Measurements from ENCODE around the gene MOXD1.
"Not testable (repeated sequence)": the region's sequence is repeated elsewhere in the genome, so short reads cannot be mapped to it uniquely, and the experiment has no call there.

The MOXD1 gene

DNA sequence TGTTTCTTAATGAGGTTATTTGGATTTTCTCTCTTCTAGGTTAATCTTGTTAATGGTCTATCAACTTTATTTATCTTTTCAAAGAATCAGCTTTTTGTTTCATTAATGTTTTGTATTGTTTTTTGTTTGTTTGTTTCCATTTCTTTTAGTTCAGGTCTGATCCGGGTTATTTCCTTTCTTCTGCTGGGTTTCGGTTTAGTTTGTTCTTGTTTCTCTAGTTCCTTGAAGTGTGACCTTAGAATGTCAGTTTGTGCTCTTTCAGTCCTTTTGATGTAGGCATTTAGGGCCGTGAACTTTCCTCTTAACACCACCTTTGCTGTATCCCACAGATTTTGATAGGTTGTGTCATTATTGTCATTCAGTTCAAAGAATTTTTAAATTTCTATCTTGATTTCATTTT, 49.3 kb downstream of the MOXD1 start:
- H3K9me3 ChIP-seq (ENCODE audit: control insufficient read depth in 2 of 2, low read length in 2 of 2); H3K27me3 ChIP-seq (ENCODE audit: control insufficient read depth in 1 of 2, insufficient read depth in 2 of 2, low read length in 2 of 2): not testable (repeated sequence)

DNA sequence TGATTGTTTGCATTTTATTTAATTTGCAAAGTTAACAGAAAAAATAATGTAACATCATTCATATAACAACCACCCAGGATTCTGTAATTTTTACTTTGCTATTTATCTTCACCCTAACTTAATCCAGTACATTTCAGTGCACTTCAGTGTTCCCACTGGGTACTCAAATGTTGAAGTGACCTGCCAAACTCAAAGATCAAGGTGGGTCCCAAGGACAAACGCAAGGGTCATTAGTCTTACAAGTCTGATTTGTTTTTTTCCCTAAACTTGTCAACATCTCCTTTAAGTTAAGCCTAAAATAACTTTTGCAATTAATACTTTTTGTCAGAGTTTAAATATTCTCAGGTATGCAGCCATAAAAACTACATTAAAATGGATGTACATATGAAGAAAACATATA, 53.0 kb downstream of the MOXD1 start:
- H3K4me3 ChIP-seq (ENCODE audit: low read length in 2 of 2) = no peak overlapping the region
- no peaks in the 10 kb centered on the region for H3K27me3 ChIP-seq (ENCODE audit: control insufficient read depth in 1 of 2, insufficient read depth in 2 of 2, low read length in 2 of 2)
- no peak overlapping the region for H3K27ac ChIP-seq (ENCODE audit: low read length)
- H3K36me3 ChIP-seq (ENCODE audit: control insufficient read depth in 2 of 2, insufficient read depth in 2 of 2, low read length in 2 of 2) = no peaks in the 10 kb centered on the region
- H3K4me1 ChIP-seq (ENCODE audit: control insufficient read depth, insufficient read depth, low read length) = no peaks in the 10 kb centered on the region
- H3K9me3 ChIP-seq (ENCODE audit: control insufficient read depth in 2 of 2, low read length in 2 of 2) = peaks cover 0 to 3% of the 10 kb centered on the region in 2 donors
- no peak overlapping the region for H3K9ac ChIP-seq (ENCODE audit: low read length in 2 of 2)

More for the DNA sequence above, 49.3 kb downstream of the MOXD1 start:
- H3K4me3 ChIP-seq (ENCODE audit: low read length in 2 of 2); H3K4me1 ChIP-seq (ENCODE audit: control insufficient read depth, insufficient read depth, low read length); H3K27ac ChIP-seq (ENCODE audit: low read length); H3K9ac ChIP-seq (ENCODE audit: low read length in 2 of 2); H3K36me3 ChIP-seq (ENCODE audit: control insufficient read depth in 2 of 2, insufficient read depth in 2 of 2, low read length in 2 of 2): not testable (repeated sequence)

DNA sequence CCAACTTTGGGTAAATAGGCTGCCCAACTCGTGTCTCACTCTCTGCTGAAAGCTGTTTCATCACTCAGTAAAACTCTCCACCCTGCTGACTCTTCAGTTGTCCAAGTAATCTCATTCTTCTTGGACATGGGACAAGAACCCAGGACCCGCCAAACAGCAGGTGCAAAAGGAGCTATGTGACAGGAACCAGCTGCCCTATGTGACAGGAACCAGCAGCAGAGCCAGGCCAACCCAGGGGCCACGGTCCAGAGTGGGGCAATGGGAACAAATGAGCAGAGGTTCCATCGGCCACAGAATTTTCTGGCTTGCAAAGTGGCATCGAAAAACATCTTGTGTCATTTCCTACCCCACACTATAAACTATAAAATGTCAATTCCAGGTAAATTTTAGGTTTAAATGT, 56.5 kb downstream of the MOXD1 start:
- Histone ChIP-seq H3K27me3 (ENCODE audit: control insufficient read depth in 1 of 2, insufficient read depth in 2 of 2, low read length in 2 of 2) (no peaks in the 10 kb centered on the region), H3K4me3 (ENCODE audit: low read length in 2 of 2) (no peak overlapping the region), H3K9ac (ENCODE audit: low read length in 2 of 2) (no peak overlapping the region)

DNA sequence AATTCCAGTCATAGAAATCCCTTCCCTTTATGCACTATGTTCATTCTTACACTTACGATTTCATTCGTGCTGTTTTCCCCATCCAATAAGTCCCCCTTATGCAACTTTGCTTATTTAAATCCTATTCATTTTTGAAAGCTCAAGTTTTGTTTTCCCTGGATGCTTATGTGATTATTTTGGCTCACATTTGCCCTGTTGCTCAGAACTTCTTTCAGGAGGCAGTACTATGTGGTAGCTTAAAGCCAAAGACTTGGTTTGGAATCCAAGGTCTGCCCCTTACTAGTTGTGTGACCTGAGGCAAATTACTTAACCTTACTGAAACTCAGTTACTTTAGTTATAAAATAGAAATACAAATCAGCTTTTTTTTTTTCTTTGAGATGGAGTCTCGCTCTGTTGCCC, 59.6 kb downstream of the MOXD1 start:
- Histone ChIP-seq H3K9ac (ENCODE audit: low read length in 2 of 2) (no peak overlapping the region), H3K4me3 (ENCODE audit: low read length in 2 of 2) (no peak overlapping the region), H3K27me3 (ENCODE audit: control insufficient read depth in 1 of 2, insufficient read depth in 2 of 2, low read length in 2 of 2) (no peaks in the 10 kb centered on the region), H3K4me1 (ENCODE audit: control insufficient read depth, insufficient read depth, low read length) (no peaks in the 10 kb centered on the region), H3K36me3 (ENCODE audit: control insufficient read depth in 2 of 2, insufficient read depth in 2 of 2, low read length in 2 of 2) (no peaks in the 10 kb centered on the region), H3K27ac (ENCODE audit: low read length) (no peak overlapping the region), H3K9me3 (ENCODE audit: control insufficient read depth in 2 of 2, low read length in 2 of 2) (peaks cover 0 to 3% of the 10 kb centered on the region in 2 donors)

More for the DNA sequence above, 56.5 kb downstream of the MOXD1 start:
- no peak overlapping the region for H3K27ac ChIP-seq (ENCODE audit: low read length)
- H3K36me3 ChIP-seq (ENCODE audit: control insufficient read depth in 2 of 2, insufficient read depth in 2 of 2, low read length in 2 of 2) = no peaks in the 10 kb centered on the region
- H3K9me3 ChIP-seq (ENCODE audit: control insufficient read depth in 2 of 2, low read length in 2 of 2) = peaks cover 0 to 3% of the 10 kb centered on the region in 2 donors
- no peaks in the 10 kb centered on the region for H3K4me1 ChIP-seq (ENCODE audit: control insufficient read depth, insufficient read depth, low read length)

DNA sequence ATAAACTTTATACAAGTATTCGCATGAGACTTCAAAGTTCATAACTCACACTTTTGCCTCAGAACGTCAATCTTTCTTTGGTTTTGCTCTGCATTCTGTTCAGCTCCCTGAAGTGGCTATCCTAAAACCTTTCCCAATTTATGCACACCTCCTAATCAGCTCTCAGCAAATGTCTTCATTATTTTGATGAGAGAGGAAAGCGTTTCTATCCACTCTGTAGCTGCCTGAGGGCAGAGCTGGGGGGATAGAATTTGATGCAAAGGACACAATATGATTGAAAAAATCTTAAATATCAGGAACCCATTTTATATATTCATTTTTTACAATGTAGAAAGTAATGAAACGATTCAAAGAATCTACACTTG, 66.8 kb downstream of the MOXD1 start:
- Histone ChIP-seq H3K4me3 (ENCODE audit: low read length in 2 of 2) (no peak overlapping the region), H3K9me3 (ENCODE audit: control insufficient read depth in 2 of 2, low read length in 2 of 2) (no peaks in the 10 kb centered on the region), H3K27ac (ENCODE audit: low read length) (no peak overlapping the region), H3K9ac (ENCODE audit: low read length in 2 of 2) (no peak overlapping the region), H3K27me3 (ENCODE audit: control insufficient read depth in 1 of 2, insufficient read depth in 2 of 2, low read length in 2 of 2) (no peaks in the 10 kb centered on the region), H3K36me3 (ENCODE audit: control insufficient read depth in 2 of 2, insufficient read depth in 2 of 2, low read length in 2 of 2) (no peaks in the 10 kb centered on the region), H3K4me1 (ENCODE audit: control insufficient read depth, insufficient read depth, low read length) (no peaks in the 10 kb centered on the region)

DNA sequence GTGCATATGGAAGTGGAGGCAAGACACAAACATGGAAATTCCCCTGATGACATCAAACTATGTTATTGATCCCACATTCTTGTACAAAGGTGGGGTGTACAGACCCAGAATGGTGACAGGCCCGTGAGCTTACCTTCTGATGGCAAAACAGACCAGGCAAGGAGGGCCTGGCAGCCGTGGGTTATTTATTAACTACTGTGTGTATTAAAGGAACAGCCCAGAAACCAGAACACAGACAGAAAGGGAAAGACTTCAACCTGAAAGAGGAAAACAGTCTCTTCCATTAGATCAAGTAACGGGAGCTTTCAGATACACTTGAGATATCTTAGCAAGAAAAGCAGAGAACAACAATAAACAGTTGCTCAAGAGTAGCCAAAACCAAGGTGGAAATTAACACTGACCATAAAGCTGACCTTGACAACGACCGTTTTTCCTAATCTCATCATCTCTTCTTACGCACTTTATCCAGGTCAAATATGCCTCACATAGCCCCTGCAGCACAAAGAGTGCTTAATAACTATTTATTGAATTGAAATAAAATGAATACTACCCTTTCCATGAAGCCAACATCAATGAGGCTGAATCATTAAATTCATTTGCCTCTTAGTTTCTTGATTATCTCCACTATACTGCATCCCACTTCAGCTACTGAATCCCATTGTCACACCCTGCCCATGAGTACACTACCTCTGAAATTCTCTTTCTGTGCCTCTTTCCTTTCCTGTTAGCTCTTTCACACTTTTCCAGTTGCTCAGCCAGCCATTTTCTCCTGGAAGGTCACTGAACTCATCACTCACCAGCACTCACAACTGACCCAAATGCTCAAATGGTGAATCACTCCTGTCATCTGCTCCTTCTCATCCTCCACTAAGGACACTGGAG, 67.4 kb downstream of the MOXD1 start:
- H3K9me3 ChIP-seq (ENCODE audit: control insufficient read depth in 2 of 2, low read length in 2 of 2) = no peaks in the 10 kb centered on the region
- no peaks in the 10 kb centered on the region for H3K4me1 ChIP-seq (ENCODE audit: control insufficient read depth, insufficient read depth, low read length)
- H3K27me3 ChIP-seq (ENCODE audit: control insufficient read depth in 1 of 2, insufficient read depth in 2 of 2, low read length in 2 of 2) = no peaks in the 10 kb centered on the region
- H3K27ac ChIP-seq (ENCODE audit: low read length) = no peak overlapping the region
- no peaks in the 10 kb centered on the region for H3K36me3 ChIP-seq (ENCODE audit: control insufficient read depth in 2 of 2, insufficient read depth in 2 of 2, low read length in 2 of 2)
- H3K9ac ChIP-seq (ENCODE audit: low read length in 2 of 2) = no peak overlapping the region
- no peak overlapping the region for H3K4me3 ChIP-seq (ENCODE audit: low read length in 2 of 2)

DNA sequence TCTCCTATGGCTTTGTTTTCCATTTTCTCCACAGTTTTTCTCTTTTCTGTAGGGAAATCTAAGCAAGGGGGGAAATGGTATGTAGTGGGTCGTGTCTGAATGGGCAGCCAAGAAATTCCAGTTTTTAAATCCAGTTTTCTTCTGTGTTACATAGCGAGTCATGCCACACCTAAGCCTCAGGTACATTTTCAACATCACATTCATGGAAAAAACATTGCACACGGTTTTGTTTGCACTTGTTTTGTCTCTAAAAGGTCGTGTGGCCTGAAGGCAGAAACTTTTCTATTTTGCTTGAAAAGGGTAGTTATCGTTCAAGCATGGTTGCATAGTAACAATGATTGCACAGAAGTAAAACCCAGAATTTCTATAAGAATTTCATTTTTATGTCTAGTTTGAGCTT, 70.5 kb downstream of the MOXD1 start:
- Histone ChIP-seq H3K4me1 (ENCODE audit: control insufficient read depth, insufficient read depth, low read length) (no peaks in the 10 kb centered on the region), H3K27ac (ENCODE audit: low read length) (no peak overlapping the region), H3K27me3 (ENCODE audit: control insufficient read depth in 1 of 2, insufficient read depth in 2 of 2, low read length in 2 of 2) (no peaks in the 10 kb centered on the region), H3K4me3 (ENCODE audit: low read length in 2 of 2) (no peak overlapping the region), H3K36me3 (ENCODE audit: control insufficient read depth in 2 of 2, insufficient read depth in 2 of 2, low read length in 2 of 2) (no peaks in the 10 kb centered on the region), H3K9me3 (ENCODE audit: control insufficient read depth in 2 of 2, low read length in 2 of 2) (no peaks in the 10 kb centered on the region), H3K9ac (ENCODE audit: low read length in 2 of 2) (no peak overlapping the region)

DNA sequence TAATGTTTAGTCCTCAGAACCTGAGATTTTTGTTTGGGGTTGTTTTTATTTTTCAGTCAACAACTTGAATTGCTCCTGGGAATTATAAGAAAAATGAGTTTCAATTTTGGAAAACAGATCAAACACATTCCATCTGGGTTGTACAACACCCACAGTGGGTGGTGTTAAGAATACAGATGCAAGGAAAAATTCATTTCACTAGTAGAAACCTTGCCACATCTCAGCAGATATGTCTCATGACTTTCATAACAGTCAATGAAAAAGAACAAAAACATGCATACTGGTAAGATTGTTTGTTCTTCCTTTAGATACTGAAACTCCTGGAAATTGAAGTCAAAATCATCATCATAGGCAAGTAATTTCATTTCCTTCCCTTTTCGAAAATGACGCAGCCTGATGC, 78.9 kb downstream of the MOXD1 start:
- Histone ChIP-seq H3K4me1 (ENCODE audit: control insufficient read depth, insufficient read depth, low read length) (no peaks in the 10 kb centered on the region), H3K9me3 (ENCODE audit: control insufficient read depth in 2 of 2, low read length in 2 of 2) (peaks cover 0 to under 1% of the 10 kb centered on the region in 2 donors), H3K27me3 (ENCODE audit: control insufficient read depth in 1 of 2, insufficient read depth in 2 of 2, low read length in 2 of 2) (no peaks in the 10 kb centered on the region), H3K36me3 (ENCODE audit: control insufficient read depth in 2 of 2, insufficient read depth in 2 of 2, low read length in 2 of 2) (no peaks in the 10 kb centered on the region), H3K27ac (ENCODE audit: low read length) (no peak overlapping the region), H3K9ac (ENCODE audit: low read length in 2 of 2) (no peak overlapping the region), H3K4me3 (ENCODE audit: low read length in 2 of 2) (no peak overlapping the region)

DNA sequence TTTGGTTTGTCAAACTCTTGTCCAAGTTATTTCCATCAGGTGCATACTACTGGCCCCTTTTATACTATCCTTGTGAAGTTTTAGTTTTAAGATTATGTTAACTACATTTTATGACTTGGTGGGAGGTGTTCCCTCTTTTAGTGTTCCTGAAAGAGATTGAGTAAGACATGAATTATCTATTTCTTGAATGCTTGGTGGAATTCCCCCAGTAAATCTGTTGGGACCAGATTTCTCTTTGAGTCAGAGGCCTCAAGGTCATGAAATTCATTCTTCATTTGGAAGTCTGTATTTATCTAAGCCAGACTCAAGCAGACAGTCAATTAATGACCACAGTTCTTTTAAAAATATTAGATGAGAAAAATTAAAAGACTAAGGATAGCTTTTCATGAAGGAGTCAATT, 81.3 kb downstream of the MOXD1 start:
- H3K9ac ChIP-seq (ENCODE audit: low read length in 2 of 2) = no peak overlapping the region

DNA sequence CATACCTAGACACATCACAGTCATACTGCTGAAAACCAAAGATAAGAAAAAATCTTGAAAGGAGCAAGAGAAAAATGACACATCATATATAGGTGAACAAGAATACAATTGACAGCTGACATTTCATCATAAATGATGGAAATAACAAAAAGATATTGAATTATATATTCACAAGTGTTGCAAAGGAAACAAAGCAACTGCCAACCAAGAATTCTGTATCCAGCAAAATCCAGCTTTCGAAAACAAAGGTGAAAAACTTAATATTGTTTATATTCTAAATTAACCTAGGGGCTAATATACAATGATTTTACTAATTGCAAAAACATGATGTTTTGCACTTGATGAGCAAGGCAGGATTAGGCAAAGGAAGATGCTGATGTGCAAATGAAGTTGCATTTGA, 84.3 kb downstream of the MOXD1 start:
- no peaks in the 10 kb centered on the region for H3K4me1 ChIP-seq (ENCODE audit: control insufficient read depth, insufficient read depth, low read length)
- H3K36me3 ChIP-seq (ENCODE audit: control insufficient read depth in 2 of 2, insufficient read depth in 2 of 2, low read length in 2 of 2) = no peaks in the 10 kb centered on the region
- no peak overlapping the region for H3K27ac ChIP-seq (ENCODE audit: low read length)

More for the DNA sequence above, 81.3 kb downstream of the MOXD1 start:
- H3K4me3 ChIP-seq (ENCODE audit: low read length in 2 of 2) = no peak overlapping the region
- no peaks in the 10 kb centered on the region for H3K27me3 ChIP-seq (ENCODE audit: control insufficient read depth in 1 of 2, insufficient read depth in 2 of 2, low read length in 2 of 2)
- H3K36me3 ChIP-seq (ENCODE audit: control insufficient read depth in 2 of 2, insufficient read depth in 2 of 2, low read length in 2 of 2) = no peaks in the 10 kb centered on the region
- H3K9me3 ChIP-seq (ENCODE audit: control insufficient read depth in 2 of 2, low read length in 2 of 2) = peaks cover 0 to 3% of the 10 kb centered on the region in 2 donors
- no peaks in the 10 kb centered on the region for H3K4me1 ChIP-seq (ENCODE audit: control insufficient read depth, insufficient read depth, low read length)
- H3K27ac ChIP-seq (ENCODE audit: low read length) = no peak overlapping the region

DNA sequence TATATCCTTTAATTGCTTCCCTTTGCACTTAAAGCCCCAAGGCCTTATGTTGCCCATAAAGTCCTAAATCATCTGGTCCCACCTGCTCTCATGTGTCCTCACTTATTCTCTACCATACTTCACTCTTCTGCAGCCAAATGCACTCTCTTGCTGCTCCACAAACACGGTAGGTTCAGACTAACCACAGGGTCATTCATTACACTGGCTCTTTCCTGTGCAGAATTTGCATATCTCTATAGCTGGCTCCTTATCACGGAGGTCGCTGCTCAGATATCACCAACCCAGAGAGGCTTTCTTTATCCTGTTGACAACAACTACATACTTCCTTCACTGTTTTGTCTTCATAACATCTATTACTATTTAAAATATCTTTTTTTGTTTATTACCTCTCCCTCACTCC, 86.8 kb downstream of the MOXD1 start:
- Histone ChIP-seq H3K4me3 (ENCODE audit: low read length in 2 of 2) (no peak overlapping the region), H3K27me3 (ENCODE audit: control insufficient read depth in 1 of 2, insufficient read depth in 2 of 2, low read length in 2 of 2) (no peaks in the 10 kb centered on the region), H3K27ac (ENCODE audit: low read length) (no peak overlapping the region), H3K36me3 (ENCODE audit: control insufficient read depth in 2 of 2, insufficient read depth in 2 of 2, low read length in 2 of 2) (no peaks in the 10 kb centered on the region), H3K9me3 (ENCODE audit: control insufficient read depth in 2 of 2, low read length in 2 of 2) (peaks cover 0 to 3% of the 10 kb centered on the region in 2 donors), H3K4me1 (ENCODE audit: control insufficient read depth, insufficient read depth, low read length) (no peaks in the 10 kb centered on the region), H3K9ac (ENCODE audit: low read length in 2 of 2) (no peak overlapping the region)

More for the DNA sequence above, 84.3 kb downstream of the MOXD1 start:
- Histone ChIP-seq H3K4me3 (ENCODE audit: low read length in 2 of 2) (no peak overlapping the region), H3K27me3 (ENCODE audit: control insufficient read depth in 1 of 2, insufficient read depth in 2 of 2, low read length in 2 of 2) (no peaks in the 10 kb centered on the region), H3K9ac (ENCODE audit: low read length in 2 of 2) (no peak overlapping the region), H3K9me3 (ENCODE audit: control insufficient read depth in 2 of 2, low read length in 2 of 2) (peaks cover 0 to 3% of the 10 kb centered on the region in 2 donors)
